SK-N-SH treated with all-trans-retinoic acid at 6 μM for 48 hours (cell line): ENCODE data around the gene HNRNPA3.

ENCODE experiments used
- ARNTL ChIP-seq: fragments of 450-650 bp; formaldehyde crosslinking; IDR thresholded peaks from 2 replicates; pipeline ENCODE4 v1.5.0; 2020; ENCODE audit warnings: low read depth, mild to moderate bottlenecking, moderate library complexity, borderline replicate concordance
- CREB5 ChIP-seq: fragments of 250-450 bp; sonication (Bioruptor Pico); IDR thresholded peaks from 2 replicates; pipeline ENCODE4 v1.5.1; 2020; ENCODE audit warnings: low read depth, mild to moderate bottlenecking, moderate library complexity

- TF ChIP-seq ARNTL (no peak), CREB5 (0 out of 2 replicates have a peak, but pooled peaks have one; percentile 10)
These were observed 4.8 kb downstream of the HNRNPA3 start for GRCh38 chr2:177217247-177217843.
